WTC11 (cell line): ENCODE measurements around the gene SIRT2. TPM values are rescaled to one million over a fixed set of nuclear protein-coding genes. Genes with fewer than 3 reads are reported as not detected.

Experiments used
- ATAC-seq: fragments of 200-7000 bp; cut with Tn5 transposase; 2 replicates; pipeline ENCODE4 v1.10.0; 2021; ENCODE audit warnings: mild to moderate bottlenecking, moderate library complexity
- CTCF ChIA-PET: fragments of 300-600 bp; sonication (Branson Sonifier 250); formaldehyde crosslinking; loops from one replicate; lab custom pipeline; 2021; ENCODE audit warnings: antibody characterized with exemption; lab: Charles Lee
- POLR2A ChIA-PET: fragments of 350-600 bp; sonication (Branson Sonifier 250); formaldehyde crosslinking; loops from one replicate; lab custom pipeline; 2021; ENCODE audit warnings: antibody characterized with exemption; lab: Charles Lee
- DNase-seq: peaks from one replicate; pipeline ENCODE4 v3.0.0; 2021; ENCODE audit warnings: low spot score
- H3K27ac Mint-ChIP-seq: 2 replicates; pipeline ENCODE4 v1.8.0; 2021; ENCODE audit warnings: mixed read lengths
- H3K27me3 Mint-ChIP-seq: 2 replicates; pipeline ENCODE4 v1.8.0; 2021; ENCODE audit warnings: low read depth, mild to moderate bottlenecking, moderate library complexity, mixed read lengths
- H3K36me3 Mint-ChIP-seq: 2 replicates; pipeline ENCODE4 v1.8.0; 2021; ENCODE audit warnings: mixed read lengths
- H3K4me1 Mint-ChIP-seq: 2 replicates; pipeline ENCODE4 v1.8.0; 2022; ENCODE audit warnings: mixed read lengths
- H3K4me3 Mint-ChIP-seq: 2 replicates; pipeline ENCODE4 v1.8.0; 2021; ENCODE audit warnings: mild to moderate bottlenecking, moderate library complexity, mixed read lengths
- H3K9me3 Mint-ChIP-seq: 2 replicates; pipeline ENCODE4 v1.8.0; 2021; ENCODE audit warnings: mixed read lengths
- CREM ChIP-seq: sonication (generic); formaldehyde crosslinking; IDR thresholded peaks from 2 replicates; pipeline ENCODE4 v1.8.1; 2022; ENCODE audit warnings: mild to moderate bottlenecking, missing genetic modification reagents, moderate library complexity
- EMX1 ChIP-seq: fragments of 250-450 bp; sonication (Bioruptor Pico); IDR thresholded peaks from 2 replicates; pipeline ENCODE4 v1.8.0; 2021; ENCODE audit warnings: mild to moderate bottlenecking
- FOXJ3 ChIP-seq: sonication (generic); formaldehyde crosslinking; IDR thresholded peaks from 2 replicates; pipeline ENCODE4 v1.9.0; 2021; ENCODE audit warnings: missing genetic modification reagents, mild to moderate bottlenecking, borderline replicate concordance
- GABPB1 ChIP-seq: sonication (generic); formaldehyde crosslinking; IDR thresholded peaks from 2 replicates; pipeline ENCODE4 v1.8.1; 2023; ENCODE audit warnings: mild to moderate bottlenecking, missing genetic modification reagents
- IRF2 ChIP-seq: sonication (generic); formaldehyde crosslinking; IDR thresholded peaks from 2 replicates; pipeline ENCODE4 v1.8.0; 2022; ENCODE audit warnings: low read depth, missing genetic modification reagents, borderline replicate concordance
- NFYB ChIP-seq: sonication (generic); formaldehyde crosslinking; conservative IDR thresholded peaks from 2 replicates; pipeline ENCODE4 v1.8.0; 2022; ENCODE audit warnings: low read depth, missing genetic modification reagents
- NR1H2 ChIP-seq: sonication (generic); formaldehyde crosslinking; IDR thresholded peaks from 2 replicates; pipeline ENCODE4 v1.9.0; 2021; ENCODE audit warnings: mild to moderate bottlenecking, moderate library complexity, missing genetic modification reagents
- SMAD3 ChIP-seq: sonication (generic); formaldehyde crosslinking; IDR thresholded peaks from 2 replicates; pipeline ENCODE4 v1.8.0; 2022; ENCODE audit warnings: missing genetic modification reagents, mild to moderate bottlenecking, borderline replicate concordance
- SOX15 ChIP-seq: fragments of 250-450 bp; sonication (Bioruptor Pico); IDR thresholded peaks from 2 replicates; pipeline ENCODE4 v1.9.0; 2021; ENCODE audit warnings: mild to moderate bottlenecking
- ZNF138 ChIP-seq: sonication (generic); formaldehyde crosslinking; conservative IDR thresholded peaks from 2 replicates; pipeline ENCODE4 v1.8.1; 2022; ENCODE audit warnings: mild to moderate bottlenecking, moderate library complexity, missing genetic modification reagents
- ZNF219 ChIP-seq: sonication (generic); formaldehyde crosslinking; IDR thresholded peaks from 2 replicates; pipeline ENCODE4 v1.8.0; 2023; ENCODE audit warnings: missing genetic modification reagents, mild to moderate bottlenecking, borderline replicate concordance
- ZNF396 ChIP-seq: fragments of 250-450 bp; sonication (Bioruptor Pico); IDR thresholded peaks from 2 replicates; pipeline ENCODE4 v1.8.0; 2021; ENCODE audit warnings: mild to moderate bottlenecking, moderate library complexity, borderline replicate concordance
- ZNF423 ChIP-seq: fragments of 250-450 bp; sonication (Bioruptor Pico); IDR thresholded peaks from 2 replicates; pipeline ENCODE4 v2.1.2; 2022; ENCODE audit warnings: mild to moderate bottlenecking, moderate library complexity
- ZNF671 ChIP-seq: fragments of 250-450 bp; sonication (Bioruptor Pico); IDR thresholded peaks from 2 replicates; pipeline ENCODE4 v1.8.0; 2021; ENCODE audit warnings: mild to moderate bottlenecking
- total RNA-seq: library from RNA; stranded (reverse); gene quantifications from 3 replicates; pipeline ENCODE4 v1.2.3, GENCODE V29; 2021
- TF ChIP-seq, protein P1 (sequence below): sonication (generic); formaldehyde crosslinking; IDR thresholded peaks from 2 replicates; pipeline ENCODE4 v1.8.1; 2022; ENCODE audit warnings: mild to moderate bottlenecking, moderate library complexity, missing genetic modification reagents
- TF ChIP-seq, protein P2 (sequence below): fragments of 250-450 bp; sonication (Bioruptor Pico); IDR thresholded peaks from 2 replicates; pipeline ENCODE4 v1.9.0; 2021; ENCODE audit warnings: mild to moderate bottlenecking
- TF ChIP-seq, protein P3 (sequence below): sonication (generic); formaldehyde crosslinking; IDR thresholded peaks from 2 replicates; pipeline ENCODE4 v1.8.1; 2023; ENCODE audit warnings: mild to moderate bottlenecking, missing genetic modification reagents
- TF ChIP-seq, protein P4 (sequence below): sonication (generic); formaldehyde crosslinking; IDR thresholded peaks from 2 replicates; pipeline ENCODE4 v1.8.1; 2023; ENCODE audit warnings: mild to moderate bottlenecking, moderate library complexity, missing genetic modification reagents
- TF ChIP-seq, protein P5 (sequence below): fragments of 250-450 bp; sonication (Bioruptor Pico); IDR thresholded peaks from 2 replicates; pipeline ENCODE4 v1.8.0; 2021; ENCODE audit warnings: mild to moderate bottlenecking
- TF ChIP-seq, protein P6 (sequence below): fragments of 250-450 bp; sonication (Bioruptor Pico); IDR thresholded peaks from 2 replicates; pipeline ENCODE4 v1.9.0; 2021; ENCODE audit warnings: moderate library complexity, mild to moderate bottlenecking, inconsistent platforms, borderline replicate concordance

SIRT2 gene
- total RNA-seq, 1 experiment from 2014 or later = 9.5 TPM

DNA sequence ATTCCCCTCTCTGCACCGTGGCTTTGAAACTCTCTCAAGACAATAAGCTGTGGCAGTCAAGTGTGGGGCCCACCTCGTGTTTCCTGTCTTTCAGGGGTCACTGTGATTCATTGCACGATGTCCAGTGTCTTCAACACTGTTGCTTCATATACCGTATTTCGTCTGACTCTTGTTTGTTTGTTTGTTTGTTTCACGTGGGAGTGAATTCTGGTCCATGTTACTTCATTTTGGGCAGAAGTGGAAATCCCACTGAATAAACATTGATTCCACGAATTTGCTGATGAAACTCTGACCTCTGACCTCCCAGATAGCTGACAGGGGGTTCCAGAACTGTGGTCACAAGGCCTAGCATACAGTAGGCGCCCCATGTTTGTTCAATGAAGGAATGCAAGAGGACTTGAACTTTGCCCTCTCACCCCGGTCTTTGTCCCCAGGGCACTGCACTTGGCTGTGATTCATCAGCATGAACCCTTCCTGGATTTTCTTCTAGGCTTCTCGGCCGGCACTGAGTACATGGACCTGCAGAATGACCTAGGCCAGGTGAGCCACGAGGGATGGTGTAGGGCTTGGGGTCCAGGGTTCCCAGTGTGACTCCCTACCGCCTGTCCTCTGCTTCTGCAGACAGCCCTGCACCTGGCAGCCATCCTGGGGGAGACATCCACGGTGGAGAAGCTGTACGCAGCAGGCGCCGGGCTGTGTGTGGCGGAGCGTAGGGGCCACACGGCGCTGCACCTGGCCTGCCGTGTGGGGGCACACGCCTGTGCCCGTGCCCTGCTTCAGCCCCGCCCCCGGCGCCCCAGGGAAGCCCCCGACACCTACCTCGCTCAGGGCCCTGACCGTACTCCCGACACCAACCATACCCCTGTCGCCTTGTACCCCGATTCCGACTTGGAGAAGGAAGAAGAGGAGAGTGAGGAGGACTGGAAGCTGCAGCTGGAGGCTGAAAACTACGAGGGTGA is 5.4 kb upstream of the SIRT2 start:
- DNase-seq = no peak
- Mint-ChIP-seq H3K27me3 (no peaks in the 10 kb centered on the region), H3K4me1 (peaks cover 8% of the 10 kb centered on the region), H3K9me3 (peaks cover 4% of the 10 kb centered on the region; the same call in 1 of the 2 replicates), H3K4me3 (no peak overlapping the region), H3K36me3 (peaks cover 10% of the 10 kb centered on the region)
- ChIA-PET CTCF (interaction anchor here (1.2 to 2.0 kb wide), 2 partner anchors 17 to 25 kb away, joined by 3 to 13 read pairs; partner anchors contain the start of genes MRPS12 and SARS2), POLR2A (no interaction called here)
- ATAC-seq = no peak
- TF ChIP-seq, protein P1, sequence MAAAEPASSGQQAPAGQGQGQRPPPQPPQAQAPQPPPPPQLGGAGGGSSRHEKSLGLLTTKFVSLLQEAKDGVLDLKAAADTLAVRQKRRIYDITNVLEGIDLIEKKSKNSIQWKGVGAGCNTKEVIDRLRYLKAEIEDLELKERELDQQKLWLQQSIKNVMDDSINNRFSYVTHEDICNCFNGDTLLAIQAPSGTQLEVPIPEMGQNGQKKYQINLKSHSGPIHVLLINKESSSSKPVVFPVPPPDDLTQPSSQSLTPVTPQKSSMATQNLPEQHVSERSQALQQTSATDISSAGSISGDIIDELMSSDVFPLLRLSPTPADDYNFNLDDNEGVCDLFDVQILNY (CRISPR knock-in tag) = no peak
- TF ChIP-seq GABPB1 (CRISPR knock-in tag) = 0 out of 2 replicates have a peak, but pooled peaks have one; percentile 20
- TF ChIP-seq, all 79 proteins: peak for 1
- no peak overlapping the region for H3K27ac Mint-ChIP-seq

DNA sequence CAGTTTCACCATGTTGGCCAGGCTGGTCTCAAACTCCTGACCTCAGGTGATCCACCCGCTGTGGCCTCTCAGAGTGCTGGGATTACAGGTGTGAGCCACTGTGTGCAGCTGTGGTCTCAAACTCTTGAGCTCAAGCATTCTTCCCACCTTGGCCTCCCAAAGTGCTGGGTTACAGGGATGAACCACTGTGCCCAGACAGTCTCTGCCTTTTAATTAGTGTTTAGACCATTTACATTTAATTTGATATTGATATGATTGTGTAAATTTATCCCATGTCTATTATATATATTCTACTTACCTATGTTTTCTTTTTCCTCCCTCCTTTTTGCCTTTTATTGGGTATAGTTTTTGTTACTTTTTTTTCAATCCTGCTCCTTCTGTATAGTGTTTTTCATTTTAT is 2.3 kb upstream of the SIRT2 start:
- ChIA-PET CTCF (interaction anchor here (0.9 to 3.0 kb wide), 3 partner anchors 11 to 28 kb away, joined by 3 to 32 read pairs (median 12); partner anchors contain the start of genes CCER2, MRPS12 and SARS2), POLR2A (no interaction called here)
- H3K36me3 Mint-ChIP-seq = peaks cover 3% of the 10 kb centered on the region
- no peak overlapping the region for H3K27ac Mint-ChIP-seq
- TF ChIP-seq FOXJ3 = no peak
- no peak for TF ChIP-seq NFYB (CRISPR knock-in tag)
- no peak for TF ChIP-seq SMAD3 (CRISPR knock-in tag)
- TF ChIP-seq SOX15 (CRISPR knock-in tag) = no peak
- TF ChIP-seq CREM (CRISPR knock-in tag) = no peak
- no peak for TF ChIP-seq ZNF219
- TF ChIP-seq IRF2 (CRISPR knock-in tag) = no peak
- TF ChIP-seq, protein P2, sequence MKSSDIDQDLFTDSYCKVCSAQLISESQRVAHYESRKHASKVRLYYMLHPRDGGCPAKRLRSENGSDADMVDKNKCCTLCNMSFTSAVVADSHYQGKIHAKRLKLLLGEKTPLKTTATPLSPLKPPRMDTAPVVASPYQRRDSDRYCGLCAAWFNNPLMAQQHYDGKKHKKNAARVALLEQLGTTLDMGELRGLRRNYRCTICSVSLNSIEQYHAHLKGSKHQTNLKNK (CRISPR knock-in tag) = no peak
- TF ChIP-seq ZNF671 (CRISPR knock-in tag) = no peak
- no peak for TF ChIP-seq ZNF138
- TF ChIP-seq, protein P3, sequence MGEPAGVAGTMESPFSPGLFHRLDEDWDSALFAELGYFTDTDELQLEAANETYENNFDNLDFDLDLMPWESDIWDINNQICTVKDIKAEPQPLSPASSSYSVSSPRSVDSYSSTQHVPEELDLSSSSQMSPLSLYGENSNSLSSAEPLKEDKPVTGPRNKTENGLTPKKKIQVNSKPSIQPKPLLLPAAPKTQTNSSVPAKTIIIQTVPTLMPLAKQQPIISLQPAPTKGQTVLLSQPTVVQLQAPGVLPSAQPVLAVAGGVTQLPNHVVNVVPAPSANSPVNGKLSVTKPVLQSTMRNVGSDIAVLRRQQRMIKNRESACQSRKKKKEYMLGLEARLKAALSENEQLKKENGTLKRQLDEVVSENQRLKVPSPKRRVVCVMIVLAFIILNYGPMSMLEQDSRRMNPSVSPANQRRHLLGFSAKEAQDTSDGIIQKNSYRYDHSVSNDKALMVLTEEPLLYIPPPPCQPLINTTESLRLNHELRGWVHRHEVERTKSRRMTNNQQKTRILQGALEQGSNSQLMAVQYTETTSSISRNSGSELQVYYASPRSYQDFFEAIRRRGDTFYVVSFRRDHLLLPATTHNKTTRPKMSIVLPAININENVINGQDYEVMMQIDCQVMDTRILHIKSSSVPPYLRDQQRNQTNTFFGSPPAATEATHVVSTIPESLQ (CRISPR knock-in tag) = no peak
- no peak for TF ChIP-seq EMX1 (CRISPR knock-in tag)
- TF ChIP-seq, protein P4, sequence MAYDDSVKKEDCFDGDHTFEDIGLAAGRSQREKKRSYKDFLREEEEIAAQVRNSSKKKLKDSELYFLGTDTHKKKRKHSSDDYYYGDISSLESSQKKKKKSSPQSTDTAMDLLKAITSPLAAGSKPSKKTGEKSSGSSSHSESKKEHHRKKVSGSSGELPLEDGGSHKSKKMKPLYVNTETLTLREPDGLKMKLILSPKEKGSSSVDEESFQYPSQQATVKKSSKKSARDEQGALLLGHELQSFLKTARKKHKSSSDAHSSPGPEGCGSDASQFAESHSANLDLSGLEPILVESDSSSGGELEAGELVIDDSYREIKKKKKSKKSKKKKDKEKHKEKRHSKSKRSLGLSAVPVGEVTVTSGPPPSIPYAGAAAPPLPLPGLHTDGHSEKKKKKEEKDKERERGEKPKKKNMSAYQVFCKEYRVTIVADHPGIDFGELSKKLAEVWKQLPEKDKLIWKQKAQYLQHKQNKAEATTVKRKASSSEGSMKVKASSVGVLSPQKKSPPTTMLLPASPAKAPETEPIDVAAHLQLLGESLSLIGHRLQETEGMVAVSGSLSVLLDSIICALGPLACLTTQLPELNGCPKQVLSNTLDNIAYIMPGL (CRISPR knock-in tag) = no peak
- no peak for TF ChIP-seq ZNF423
- TF ChIP-seq, protein P5, sequence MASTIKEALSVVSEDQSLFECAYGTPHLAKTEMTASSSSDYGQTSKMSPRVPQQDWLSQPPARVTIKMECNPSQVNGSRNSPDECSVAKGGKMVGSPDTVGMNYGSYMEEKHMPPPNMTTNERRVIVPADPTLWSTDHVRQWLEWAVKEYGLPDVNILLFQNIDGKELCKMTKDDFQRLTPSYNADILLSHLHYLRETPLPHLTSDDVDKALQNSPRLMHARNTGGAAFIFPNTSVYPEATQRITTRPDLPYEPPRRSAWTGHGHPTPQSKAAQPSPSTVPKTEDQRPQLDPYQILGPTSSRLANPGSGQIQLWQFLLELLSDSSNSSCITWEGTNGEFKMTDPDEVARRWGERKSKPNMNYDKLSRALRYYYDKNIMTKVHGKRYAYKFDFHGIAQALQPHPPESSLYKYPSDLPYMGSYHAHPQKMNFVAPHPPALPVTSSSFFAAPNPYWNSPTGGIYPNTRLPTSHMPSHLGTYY = no peak
- TF ChIP-seq, protein P6, sequence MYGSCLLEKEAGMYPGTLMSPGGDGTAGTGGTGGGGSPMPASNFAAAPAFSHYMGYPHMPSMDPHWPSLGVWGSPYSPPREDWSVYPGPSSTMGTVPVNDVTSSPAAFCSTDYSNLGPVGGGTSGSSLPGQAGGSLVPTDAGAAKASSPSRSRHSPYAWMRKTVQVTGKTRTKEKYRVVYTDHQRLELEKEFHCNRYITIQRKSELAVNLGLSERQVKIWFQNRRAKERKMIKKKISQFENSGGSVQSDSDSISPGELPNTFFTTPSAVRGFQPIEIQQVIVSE = no peak
- no peak for TF ChIP-seq ZNF396 (CRISPR knock-in tag)
- TF ChIP-seq NR1H2 (CRISPR knock-in tag) = no peak
- peaks cover 21% of the 10 kb centered on the region for H3K27me3 Mint-ChIP-seq
- ATAC-seq = no peak
- peaks cover 4% of the 10 kb centered on the region; the same call in 1 of the 2 replicates for H3K9me3 Mint-ChIP-seq
- no peak for DNase-seq
- H3K4me3 Mint-ChIP-seq = peak overlapping the region; percentile 38
- H3K4me1 Mint-ChIP-seq = peaks cover 12% of the 10 kb centered on the region
